ENCODE measurements around the gene CST11.

Gene CST11

DNA sequence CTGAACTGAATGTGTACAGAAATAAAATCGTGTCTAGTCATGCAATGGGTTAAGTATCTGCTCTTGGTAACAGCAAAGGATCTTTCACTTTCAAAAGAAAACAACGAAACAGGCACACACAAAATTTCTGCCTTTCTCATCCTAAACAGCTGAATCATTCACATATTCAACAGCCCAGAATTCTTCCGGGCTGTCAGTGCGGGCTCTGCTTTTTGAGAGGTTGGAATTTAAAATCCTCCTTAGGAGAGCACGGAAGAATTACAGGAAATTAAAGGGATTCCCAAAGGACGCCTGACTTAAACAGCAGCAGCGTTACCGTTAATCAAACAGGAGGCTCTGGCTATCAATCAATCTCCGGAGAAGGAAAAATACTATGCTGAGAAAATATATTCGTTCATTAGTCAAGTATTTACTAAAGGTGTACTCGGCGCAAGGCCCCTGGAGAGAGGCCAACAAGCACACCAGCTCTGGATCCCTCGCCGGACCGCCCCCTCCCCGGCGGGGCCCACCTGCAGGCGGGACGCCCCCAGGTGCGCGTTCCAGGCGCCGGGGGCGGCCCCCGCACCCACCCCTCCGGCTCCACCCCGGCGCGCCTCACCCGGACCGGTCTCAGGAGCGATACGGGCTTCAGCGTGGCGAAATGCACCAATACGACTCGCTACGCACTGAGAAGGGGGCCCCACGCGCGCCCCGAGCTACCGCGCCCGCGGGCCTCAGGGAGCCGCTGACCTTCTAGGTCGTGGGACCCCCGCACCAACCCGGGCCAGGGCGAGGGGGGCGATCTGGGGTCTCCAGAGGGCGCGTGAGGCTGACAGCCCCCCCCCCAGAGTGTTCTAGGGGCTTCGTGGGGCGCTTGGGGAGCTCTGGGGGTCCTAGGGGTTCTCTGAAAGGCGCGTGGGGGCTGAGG, 32.4 kb downstream of the CST11 start:
- peak; percentile 76 for DNase-seq (ENCODE audit: low spot score)

DNA sequence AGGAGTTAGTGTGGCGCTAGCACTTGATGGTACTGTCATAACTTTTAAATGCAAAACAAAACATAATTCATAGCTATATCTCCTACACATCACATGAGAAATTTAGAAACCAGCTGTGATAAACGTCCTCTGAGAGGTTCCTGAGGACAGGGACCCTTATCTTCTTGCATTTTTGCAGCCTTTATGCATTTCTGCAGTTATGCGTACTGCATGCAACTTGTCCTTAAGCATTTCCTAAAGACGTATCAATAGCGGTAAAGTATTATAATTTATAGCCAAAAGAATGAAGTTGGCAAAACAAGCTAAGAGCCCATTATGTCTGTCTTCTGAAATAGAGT, 33.0 kb downstream of the CST11 start:
- no peak for DNase-seq (ENCODE audit: low spot score)

DNA sequence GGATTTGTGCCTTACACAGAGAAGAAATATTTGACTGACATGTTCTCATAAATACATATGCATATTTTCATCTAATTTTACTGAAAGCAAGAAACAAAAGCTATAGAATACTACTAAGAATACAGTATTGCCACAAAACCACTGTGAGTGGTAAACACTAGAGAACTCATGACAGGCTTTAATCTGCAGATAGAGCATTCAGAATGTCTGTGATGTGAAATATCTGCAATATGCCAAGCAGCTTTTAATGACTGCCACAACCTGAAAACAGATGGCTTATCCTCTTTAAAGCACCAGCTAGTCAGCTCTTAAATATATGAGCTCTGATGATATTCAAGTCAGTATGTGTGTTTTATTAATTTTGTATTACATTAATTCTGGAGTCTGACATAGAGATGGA, 34.8 kb downstream of the CST11 start:
- no peak for DNase-seq (ENCODE audit: low spot score)

DNA sequence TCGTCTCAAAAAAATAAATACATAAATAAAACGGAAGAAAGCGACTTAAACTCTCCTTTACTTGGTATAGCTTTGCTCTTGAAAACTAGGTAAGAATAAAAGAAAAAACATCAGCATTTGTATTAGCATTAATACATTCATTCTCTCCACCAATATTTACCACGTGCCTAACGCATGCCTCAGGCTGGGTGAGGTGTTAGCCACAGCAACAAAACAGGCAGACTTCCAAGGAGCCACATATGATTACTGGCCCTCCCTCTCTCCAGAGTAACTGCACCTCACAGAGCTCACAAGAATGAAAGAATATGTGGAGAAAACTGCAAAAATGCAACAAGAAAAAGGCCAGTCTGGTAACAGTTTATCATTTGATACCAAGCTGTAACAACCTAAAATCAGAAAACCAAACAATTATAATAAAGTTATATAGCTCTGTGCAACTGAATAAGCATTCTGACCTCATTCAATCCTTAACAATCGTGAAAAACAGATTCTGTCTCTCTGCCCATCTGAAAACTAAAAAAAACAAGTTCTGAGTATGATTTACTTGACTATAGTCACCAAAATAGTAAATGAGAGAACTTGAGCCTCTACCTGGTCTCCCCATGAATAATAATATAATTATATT, 36.6 kb downstream of the CST11 start:
- no peak for DNase-seq (ENCODE audit: low spot score)

DNA sequence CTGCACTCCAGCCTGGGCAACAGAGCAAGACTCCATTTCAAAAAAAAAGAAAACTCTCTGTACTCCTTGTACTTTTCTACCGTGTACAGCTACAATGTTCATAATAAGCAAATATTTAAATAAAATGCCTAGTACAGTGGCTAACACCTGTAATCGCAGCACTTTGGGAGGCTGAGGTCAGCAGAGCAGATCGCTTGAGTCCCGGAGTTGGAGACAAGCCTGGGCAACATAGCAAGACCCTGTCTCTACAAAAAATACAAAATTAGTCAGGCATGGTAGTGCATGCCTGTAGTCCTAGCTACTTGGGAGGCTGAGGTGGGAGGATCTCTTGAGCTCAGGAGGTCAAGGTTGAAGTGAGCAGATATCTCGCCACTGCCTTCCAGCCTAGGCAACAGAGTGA, 37.1 kb downstream of the CST11 start:
- no peak for DNase-seq (ENCODE audit: low spot score)

DNA sequence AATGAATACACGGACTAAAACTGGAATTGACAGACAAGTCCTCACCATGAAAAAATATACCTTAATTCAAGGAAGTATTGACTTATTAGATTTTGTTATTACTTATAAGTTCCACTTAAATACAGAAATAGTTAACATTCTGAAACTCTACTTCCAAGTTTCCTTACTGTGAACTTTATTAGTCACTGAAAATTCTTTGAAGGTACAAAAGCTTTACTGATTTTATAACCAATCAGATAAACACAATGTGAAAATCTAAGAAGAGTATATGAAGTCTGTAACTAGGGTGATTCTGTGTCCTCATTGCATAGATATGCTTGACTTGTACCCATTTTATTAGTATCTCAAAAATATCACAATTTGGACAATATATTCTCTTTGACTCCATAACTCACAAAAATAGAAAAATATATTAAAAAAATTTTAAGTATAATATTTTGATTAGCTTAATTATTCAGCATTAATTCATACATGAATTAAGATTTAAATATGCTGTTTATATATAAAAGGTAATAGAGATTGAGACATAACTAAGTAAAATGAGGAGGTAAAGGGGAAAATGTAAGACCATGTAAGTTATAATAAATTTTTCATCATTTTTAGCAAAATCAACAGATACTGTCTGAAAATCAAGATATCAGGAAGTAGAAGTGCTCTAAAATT, 38.0 kb downstream of the CST11 start:
- DNase-seq (ENCODE audit: low spot score) = no peak

DNA sequence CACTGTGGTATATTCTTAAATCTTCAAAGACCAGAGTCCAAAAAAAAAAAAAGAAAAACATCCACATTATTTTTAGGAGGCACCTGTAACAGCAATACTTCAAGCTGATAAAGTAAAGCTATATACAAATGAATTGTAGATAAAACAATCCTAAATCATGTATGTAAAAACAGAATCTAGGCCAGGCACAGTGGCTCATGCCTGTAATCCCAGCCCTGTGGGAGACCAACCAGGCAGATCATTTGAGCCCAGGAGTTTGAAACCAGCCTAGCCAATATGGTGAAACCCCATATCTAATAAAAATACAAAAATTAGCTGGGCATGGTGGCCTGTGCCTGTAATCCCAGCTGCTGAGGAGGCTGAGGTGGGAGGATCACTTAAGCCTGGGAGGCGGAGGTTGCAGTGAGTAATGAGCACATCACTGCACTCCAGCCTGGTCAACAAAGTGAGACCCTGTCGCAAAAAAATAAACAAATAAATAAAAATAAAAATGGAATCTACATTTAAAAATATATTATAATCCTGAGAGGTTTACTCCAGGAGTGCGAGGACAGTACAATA, 38.7 kb downstream of the CST11 start:
- no peak for DNase-seq (ENCODE audit: low spot score)

DNA sequence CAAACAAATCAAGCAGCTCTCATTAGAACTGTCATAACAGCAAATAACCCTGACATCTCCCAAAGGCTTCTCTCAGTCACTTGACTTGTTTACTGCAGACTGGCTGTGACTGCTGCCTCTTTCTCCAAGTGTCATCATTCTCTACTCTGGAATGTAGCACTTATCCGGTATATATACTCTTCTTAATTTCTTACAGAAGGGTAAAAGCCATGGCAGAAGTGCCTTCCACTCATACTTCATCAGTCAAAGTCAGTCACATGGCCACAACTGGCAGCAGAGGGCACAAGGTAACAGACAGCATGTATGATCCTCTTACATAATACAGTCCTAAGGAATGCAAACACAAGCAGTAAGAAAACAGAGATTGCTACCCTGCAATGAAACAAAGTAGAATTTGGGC, 40.6 kb downstream of the CST11 start:
- no peak for DNase-seq (ENCODE audit: low spot score)

DNA sequence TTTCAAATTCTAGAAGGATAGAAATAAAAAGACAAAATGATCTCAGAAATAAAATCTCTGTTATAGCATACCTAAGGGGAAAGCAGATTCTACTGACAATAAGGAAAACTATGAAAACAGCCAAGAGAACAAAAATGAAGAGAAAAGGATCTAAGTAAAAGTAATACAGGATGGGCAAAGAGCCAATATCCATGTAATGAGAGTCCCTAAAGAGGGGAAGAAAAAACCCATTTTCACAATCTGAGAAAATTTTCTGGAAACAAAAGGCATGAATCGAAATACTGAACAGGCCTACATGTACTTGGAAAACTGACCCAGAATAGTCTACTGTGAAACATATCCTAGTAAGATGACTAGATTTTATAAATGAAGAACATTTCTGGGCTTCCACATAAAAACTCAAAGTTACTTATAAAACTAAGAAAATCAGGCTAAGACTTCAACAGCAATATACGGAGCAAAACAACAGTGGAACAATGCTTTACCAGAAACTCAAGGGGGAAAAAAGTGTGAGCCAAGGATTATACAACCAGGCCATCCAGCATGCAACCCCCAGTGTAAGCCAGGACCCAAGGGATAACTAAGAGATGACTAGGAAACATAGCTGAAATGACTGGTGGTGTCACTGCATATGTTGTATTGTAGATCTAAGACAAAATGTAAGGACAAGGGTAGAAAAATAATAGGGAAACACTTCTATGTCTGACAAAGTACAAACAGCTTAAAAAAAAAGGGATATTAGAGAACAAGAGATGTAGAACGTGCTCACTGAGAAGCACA, 41.6 kb downstream of the CST11 start:
- DNase-seq (ENCODE audit: low spot score) = no peak

DNA sequence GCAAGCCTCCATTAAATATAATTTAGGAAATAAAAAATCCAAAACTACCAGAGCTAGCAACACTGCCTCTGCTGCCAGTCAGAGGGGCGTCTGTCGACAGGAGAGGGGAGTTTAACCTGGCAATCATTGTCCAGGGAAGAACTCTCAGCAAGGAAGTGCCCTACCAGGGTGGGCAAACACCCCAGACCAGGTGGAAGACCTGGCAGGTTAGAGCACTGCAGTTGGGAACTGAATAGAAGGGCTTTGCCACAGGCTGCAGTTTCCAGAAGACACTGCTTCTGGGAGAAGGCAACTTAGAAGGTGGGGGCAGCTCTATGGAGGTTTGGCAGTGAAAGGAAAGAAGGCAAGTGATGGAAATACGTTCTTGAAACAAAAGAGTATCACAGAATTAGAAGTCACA, 42.9 kb downstream of the CST11 start:
- DNase-seq (ENCODE audit: low spot score) = no peak

DNA sequence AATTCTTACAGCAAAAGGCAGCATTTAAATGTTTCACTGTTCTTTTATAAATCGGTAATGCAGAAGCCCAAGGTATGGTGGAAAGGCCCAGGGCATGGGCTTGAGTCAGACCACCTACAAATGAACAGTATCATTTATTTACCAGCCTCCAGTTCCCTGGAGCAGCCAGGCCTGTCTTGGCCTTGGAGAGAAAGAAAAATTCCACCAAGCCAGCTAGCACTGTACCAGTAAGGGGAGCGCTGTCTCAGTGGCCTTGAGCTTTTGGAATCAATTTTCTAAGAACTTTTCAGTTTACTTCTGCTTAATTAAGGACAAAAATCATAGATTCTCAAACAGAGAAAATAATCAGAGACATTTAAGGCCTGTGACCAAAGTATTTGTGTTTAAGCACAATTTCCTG, 43.7 kb downstream of the CST11 start:
- no peak for DNase-seq (ENCODE audit: low spot score)

DNA sequence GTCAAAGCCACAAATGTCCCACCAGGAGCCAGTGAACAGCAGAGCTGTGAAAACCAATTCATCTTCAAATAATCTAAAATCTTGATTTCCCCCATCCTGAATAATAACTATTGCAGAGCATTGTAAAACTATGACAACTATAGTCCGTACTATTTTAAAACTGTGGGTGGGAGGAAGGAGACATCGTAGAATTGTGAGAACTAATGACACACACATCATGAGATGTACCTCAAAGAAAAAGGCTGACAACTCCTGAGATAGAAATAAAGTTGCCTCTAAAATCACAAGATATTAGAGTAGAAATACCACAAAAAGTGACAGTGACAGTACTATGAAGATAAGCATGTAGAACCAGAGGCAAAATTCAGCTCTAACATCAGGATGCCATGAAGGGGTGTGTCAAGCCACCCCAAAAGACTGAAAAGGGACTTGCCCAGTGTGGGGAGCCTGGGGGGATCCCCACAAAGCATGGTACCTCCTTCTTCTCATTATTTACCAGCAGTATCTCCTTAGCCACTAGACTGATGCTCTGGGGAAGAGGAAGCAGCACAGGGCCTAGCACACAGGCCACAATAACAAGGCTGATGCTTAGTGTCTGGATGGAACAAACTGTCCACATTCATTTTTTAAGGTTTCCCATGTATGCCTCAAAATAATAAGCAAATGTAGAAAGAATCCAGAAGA, 44.8 kb downstream of the CST11 start:
- no peak for DNase-seq (ENCODE audit: low spot score)

DNA sequence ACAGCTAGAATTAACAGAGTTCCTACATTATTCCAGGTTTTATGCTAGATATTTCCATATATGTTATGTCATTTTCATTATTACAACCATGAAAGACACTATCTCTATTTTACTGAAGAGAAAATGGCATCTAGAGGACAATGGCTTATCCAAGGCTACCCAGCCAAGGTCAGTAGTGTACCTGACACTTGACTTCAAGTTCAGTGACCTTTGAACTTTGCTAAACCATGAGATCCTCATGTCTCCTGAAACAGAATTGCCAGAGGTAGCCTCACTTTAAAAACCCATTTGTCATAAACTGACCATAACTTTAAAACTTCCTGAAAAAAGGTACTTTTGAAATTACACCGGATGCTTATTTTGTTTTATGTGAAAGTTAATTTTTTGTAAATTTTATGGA, 45.8 kb downstream of the CST11 start:
- no peak for DNase-seq (ENCODE audit: low spot score)

DNA sequence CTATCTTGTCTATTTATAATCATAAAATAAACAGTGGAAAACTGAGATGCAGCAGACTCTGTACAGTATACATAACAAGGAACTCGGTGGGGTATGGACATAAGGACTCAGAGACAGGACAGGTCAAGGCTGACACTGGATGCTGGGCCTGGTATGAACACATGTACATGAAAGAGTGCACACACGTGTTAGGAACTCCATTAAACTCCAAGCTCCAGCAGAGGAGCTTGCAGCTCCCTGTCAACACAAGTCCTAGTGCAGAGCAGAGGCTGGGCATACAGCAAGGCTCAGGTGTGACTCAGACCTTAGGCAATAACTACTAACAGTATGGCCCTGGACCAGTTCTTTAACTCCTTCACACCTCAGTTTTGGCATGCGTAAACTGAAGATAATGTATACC, 48.5 kb downstream of the CST11 start:
- no peak for DNase-seq (ENCODE audit: low spot score)

DNA sequence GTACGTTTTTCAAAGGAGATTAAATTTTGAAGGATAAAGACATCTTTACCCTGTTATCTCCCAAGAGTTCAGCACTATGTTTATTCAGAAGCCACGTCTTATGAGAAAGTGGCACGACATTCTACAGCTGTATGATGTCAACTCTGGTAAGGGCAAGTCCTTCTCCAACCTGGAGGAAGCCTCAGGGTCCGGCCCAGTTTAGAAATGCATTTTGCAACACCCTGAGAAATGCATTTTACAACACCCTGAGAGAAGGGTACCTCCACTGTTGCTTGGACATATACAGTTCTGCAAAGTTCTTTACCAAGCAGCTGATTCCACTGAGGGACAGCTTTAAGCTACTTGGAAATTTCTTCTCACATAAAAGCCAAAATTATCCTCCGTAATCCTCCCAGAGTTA, 48.9 kb downstream of the CST11 start:
- no peak for DNase-seq (ENCODE audit: low spot score)

DNA sequence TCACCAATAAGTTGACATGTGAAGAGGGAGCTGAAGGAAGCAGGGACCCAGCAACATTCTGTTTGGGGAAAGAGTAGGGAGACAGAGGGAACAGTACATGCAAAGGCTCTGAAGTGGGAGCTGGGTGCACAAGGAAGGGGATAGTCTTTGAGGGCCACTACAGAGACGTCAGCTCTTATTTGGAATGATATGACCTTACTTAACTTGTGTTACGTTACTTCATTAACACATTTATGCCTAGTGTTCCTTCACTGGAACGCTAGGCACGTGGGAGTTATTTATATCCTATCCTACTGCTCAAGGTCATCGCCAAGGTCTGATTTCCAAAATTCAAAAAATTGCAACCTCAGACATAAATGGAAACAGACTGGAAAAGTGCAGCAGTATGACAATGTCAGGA, 51.6 kb downstream of the CST11 start:
- DNase-seq (ENCODE audit: low spot score) = no peak
